ENCODE measurements around the gene EIF3M. TPM values are rescaled to one million over a fixed set of nuclear protein-coding genes. Genes with fewer than 3 reads are reported as not detected.

Gene EIF3M
- polyA plus RNA-seq (ENCODE audit: insufficient read length in 10 of 10), result 100 to 1,000 TPM; 307 to 439 (median 354) TPM
- long read RNA-seq, donor 1, full-length matches to known transcripts, result 104 of 114 reads
- long read RNA-seq, donor 1, partial matches to known transcripts, result 10 of 114 reads
- long read RNA-seq, donor 1, other reads (novel, unspliced or antisense), result 0 of 114 reads
- long read RNA-seq, donor 2, full-length matches to known transcripts, result 105 of 113 reads
- long read RNA-seq, donor 2, partial matches to known transcripts, result 8 of 113 reads
- long read RNA-seq, donor 2, other reads (novel, unspliced or antisense), result 0 of 113 reads
- long read RNA-seq, donor 3, result 0 reads
- long read RNA-seq, donor 4, full-length matches to known transcripts, result 63 of 73 reads
- long read RNA-seq, donor 4, partial matches to known transcripts, result 10 of 73 reads
- long read RNA-seq, donor 4, other reads (novel, unspliced or antisense), result 0 of 73 reads
- long read RNA-seq, donor 5, full-length matches to known transcripts, result 104 of 115 reads
- long read RNA-seq, donor 5, partial matches to known transcripts, result 11 of 115 reads
- long read RNA-seq, donor 5, other reads (novel, unspliced or antisense), result 0 of 115 reads
- long read RNA-seq, donor 6, full-length matches to known transcripts, result 121 of 139 reads
- long read RNA-seq, donor 6, partial matches to known transcripts, result 18 of 139 reads
- long read RNA-seq, donor 6, other reads (novel, unspliced or antisense), result 0 of 139 reads
- long read RNA-seq, donor 7, full-length matches to known transcripts, result 72 of 85 reads
- long read RNA-seq, donor 7, partial matches to known transcripts, result 13 of 85 reads
- long read RNA-seq, donor 7, other reads (novel, unspliced or antisense), result 0 of 85 reads
- long read RNA-seq, donor 8, full-length matches to known transcripts, result 75 of 91 reads
- long read RNA-seq, donor 8, partial matches to known transcripts, result 16 of 91 reads
- long read RNA-seq, donor 8, other reads (novel, unspliced or antisense), result 0 of 91 reads
- long read RNA-seq, donor 9, full-length matches to known transcripts, result 13 of 13 reads
- long read RNA-seq, donor 9, partial matches to known transcripts, result 0 of 13 reads
- long read RNA-seq, donor 9, other reads (novel, unspliced or antisense), result 0 of 13 reads

- DNase-seq, result peak; percentile 94 to 99 (median 96)
These were observed at the start of gene EIF3M for GRCh38 chr11:32583459-32584271. EIF3M (plus strand) TSS chr11:32583831; CDS start chr11:32583888, 57 bp downstream.

GRCh38 chr11:32538804-32539203 lies 44.8 kb upstream of the EIF3M start:
- DNase-seq, result no peak

GRCh38 chr11:32549611-32550187 lies 33.9 kb upstream of the EIF3M start:
- DNase-seq, result no peak

- DNase-seq, result no peak
These were observed 33.4 kb upstream of the EIF3M start for GRCh38 chr11:32550207-32550606.

GRCh38 chr11:32555091-32555490 lies 28.5 kb upstream of the EIF3M start:
- DNase-seq, result no peak

- DNase-seq, result no peak
These were observed 27.7 kb upstream of the EIF3M start for GRCh38 chr11:32555895-32556294.

- no peak for DNase-seq
These were observed 21.8 kb upstream of the EIF3M start for GRCh38 chr11:32561835-32562234.

GRCh38 chr11:32562839-32563599 lies 20.6 kb upstream of the EIF3M start:
- DNase-seq, result no peak

GRCh38 chr11:32563600-32563959 lies 20.1 kb upstream of the EIF3M start:
- no peak for DNase-seq

GRCh38 chr11:32566517-32566916 lies 17.1 kb upstream of the EIF3M start:
- DNase-seq, result no peak

GRCh38 chr11:32567154-32567553 lies 16.5 kb upstream of the EIF3M start:
- DNase-seq, result no peak

- no peak for DNase-seq
These were observed 14.2 kb upstream of the EIF3M start for GRCh38 chr11:32569313-32569881.

GRCh38 chr11:32571039-32571438 lies 12.6 kb upstream of the EIF3M start:
- no peak for DNase-seq

GRCh38 chr11:32573228-32573627 lies 10.4 kb upstream of the EIF3M start:
- no peak for DNase-seq

- DNase-seq, result no peak
These were observed 9.2 kb upstream of the EIF3M start for GRCh38 chr11:32574421-32574820.

GRCh38 chr11:32575070-32575469 lies 8.6 kb upstream of the EIF3M start:
- DNase-seq, result no peak

GRCh38 chr11:32576456-32576855 lies 7.2 kb upstream of the EIF3M start:
- no peak for DNase-seq

- no peak for DNase-seq
These were observed 2.7 kb upstream of the EIF3M start for GRCh38 chr11:32580967-32581366.

GRCh38 chr11:32581556-32581955 lies 2.1 kb upstream of the EIF3M start:
- no peak for DNase-seq

GRCh38 chr11:32584921-32585320 lies 1.3 kb downstream of the EIF3M start:
- no peak for DNase-seq

Data from muscle of back (tissue), 13 donors.